ENCODE measurements around the gene LITAF. TPM values are rescaled to one million over a fixed set of nuclear protein-coding genes. Genes with fewer than 3 reads are reported as not detected.

LITAF gene
- polyA plus RNA-seq, 1 donor (not counting 4 experiments of a cell fraction or from before 2014, with no cell fraction given), result 85.4 TPM

DNA sequence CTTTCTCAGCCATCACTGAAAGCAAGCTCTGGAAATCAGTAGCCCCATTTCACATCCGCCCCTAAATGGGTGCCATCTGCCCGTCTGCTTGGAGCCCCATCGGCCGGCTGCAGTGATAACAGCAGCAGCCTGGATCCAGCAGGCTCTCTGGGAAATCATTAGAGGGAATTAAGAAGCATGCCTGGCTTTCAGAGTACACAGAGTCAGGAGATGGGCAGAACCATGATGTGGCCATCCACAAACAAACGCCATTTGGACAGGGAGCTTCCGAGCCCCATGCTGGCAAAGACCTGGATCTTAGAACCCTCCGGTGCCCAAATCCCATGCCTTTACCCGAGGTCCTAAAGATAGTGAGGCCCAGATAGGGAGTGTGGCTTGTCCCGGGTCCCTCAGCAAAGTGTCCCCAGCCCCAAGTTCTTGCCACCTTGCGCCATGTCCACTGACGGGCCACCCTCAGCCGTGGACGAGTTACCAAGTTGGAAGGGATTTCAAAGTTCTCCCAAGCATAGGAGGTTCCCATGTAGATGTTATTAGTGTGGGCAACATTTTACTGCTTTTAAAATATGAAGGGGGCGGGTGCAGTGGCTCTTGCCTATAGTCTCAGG is 1.0 kb upstream of the LITAF start:
- Histone ChIP-seq H3K4me2 (ENCODE audit: control insufficient read depth, extremely low read depth, insufficient read depth, low read depth, low read length) (peak overlapping the region; percentile 74), H2AFZ (ENCODE audit: control insufficient read depth, low read length) (peak overlapping the region; percentile 76), H3K4me3 (ENCODE audit: control insufficient read depth in 2 of 3, extremely low read depth in 1 of 3, insufficient read depth in 2 of 3, low read depth in 1 of 3, low read length in 3 of 3) (peak overlapping the region; percentile 64 to 90 (median 78)), H3K27ac (ENCODE audit: control insufficient read depth, insufficient read depth, low read length) (peak overlapping the region; percentile 60), H3K9me3 (ENCODE audit: control insufficient read depth, low read depth, low read length) (no peaks in the 10 kb centered on the region), H3K4me1 (ENCODE audit: control insufficient read depth, extremely low read depth, insufficient read depth, low read length) (peaks cover 28% of the 10 kb centered on the region), H3K27me3 (ENCODE audit: control insufficient read depth, extremely low read depth, insufficient read depth, low read length) (no peaks in the 10 kb centered on the region), H3K79me2 (ENCODE audit: control insufficient read depth, insufficient read depth, low read length) (peaks cover 44% of the 10 kb centered on the region), H3K9me1 (ENCODE audit: control insufficient read depth, extremely low read depth, insufficient read depth, low read length) (peaks cover 2% of the 10 kb centered on the region), H4K20me1 (ENCODE audit: control insufficient read depth, extremely low read depth, insufficient read depth, low read length) (peaks cover 5% of the 10 kb centered on the region), H3K9ac (ENCODE audit: control insufficient read depth, extremely low read depth, insufficient read depth, low read length) (peak overlapping the region; percentile 86), H3K36me3 (ENCODE audit: control insufficient read depth in 2 of 2, extremely low read depth in 1 of 2, insufficient read depth in 2 of 2, low read length in 2 of 2) (no peaks in the 10 kb centered on the region)
- no peak for TF ChIP-seq EZH2 (IDR thresholded peaks at IDR 0.05; ENCODE audit: low read length)
- TF ChIP-seq, protein P1, sequence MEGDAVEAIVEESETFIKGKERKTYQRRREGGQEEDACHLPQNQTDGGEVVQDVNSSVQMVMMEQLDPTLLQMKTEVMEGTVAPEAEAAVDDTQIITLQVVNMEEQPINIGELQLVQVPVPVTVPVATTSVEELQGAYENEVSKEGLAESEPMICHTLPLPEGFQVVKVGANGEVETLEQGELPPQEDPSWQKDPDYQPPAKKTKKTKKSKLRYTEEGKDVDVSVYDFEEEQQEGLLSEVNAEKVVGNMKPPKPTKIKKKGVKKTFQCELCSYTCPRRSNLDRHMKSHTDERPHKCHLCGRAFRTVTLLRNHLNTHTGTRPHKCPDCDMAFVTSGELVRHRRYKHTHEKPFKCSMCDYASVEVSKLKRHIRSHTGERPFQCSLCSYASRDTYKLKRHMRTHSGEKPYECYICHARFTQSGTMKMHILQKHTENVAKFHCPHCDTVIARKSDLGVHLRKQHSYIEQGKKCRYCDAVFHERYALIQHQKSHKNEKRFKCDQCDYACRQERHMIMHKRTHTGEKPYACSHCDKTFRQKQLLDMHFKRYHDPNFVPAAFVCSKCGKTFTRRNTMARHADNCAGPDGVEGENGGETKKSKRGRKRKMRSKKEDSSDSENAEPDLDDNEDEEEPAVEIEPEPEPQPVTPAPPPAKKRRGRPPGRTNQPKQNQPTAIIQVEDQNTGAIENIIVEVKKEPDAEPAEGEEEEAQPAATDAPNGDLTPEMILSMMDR (optimal IDR thresholded peaks at IDR 0.05 in 1 of 3, IDR thresholded peaks at IDR 0.05 in 1 of 3, conservative IDR thresholded peaks at IDR 0.05 in 1 of 3; ENCODE audit: extremely low read depth in 1 of 3, insufficient read depth in 2 of 3, low read length in 3 of 3), result no peak
- FAIRE-seq, result no peak
- dilution Hi-C loops (cut with MboI; ENCODE audit: extremely low pct_ligation_motif_present, low sequenced_read_pairs), result no loop called here
- no peak for DNase-seq (ENCODE audit: low read depth, low spot score)

DNA sequence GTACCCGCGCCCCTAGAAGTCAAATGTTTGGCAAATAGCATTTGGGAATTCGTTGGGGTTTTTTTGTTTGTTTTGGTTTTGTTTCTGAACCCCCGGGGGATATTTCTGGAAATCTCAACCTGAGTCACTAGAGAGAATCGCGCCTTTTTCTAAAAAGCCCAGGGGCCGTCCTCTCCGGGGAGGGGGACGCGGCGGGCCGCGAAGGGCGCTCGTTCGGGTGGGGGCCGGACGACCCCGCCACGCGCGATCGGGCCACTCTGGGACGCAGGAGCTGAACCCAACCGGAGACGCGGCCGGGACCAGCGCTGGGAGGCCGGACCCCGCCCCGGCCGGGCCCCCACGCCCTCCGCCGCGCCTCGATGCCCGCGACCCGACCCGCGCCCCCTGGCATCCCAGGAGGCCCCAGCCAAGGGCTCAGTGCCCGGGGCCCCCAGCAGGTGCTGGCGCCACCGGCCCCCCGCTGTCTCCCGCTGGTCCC is 302 bp downstream of the LITAF start:
- Histone ChIP-seq H3K9me3 (ENCODE audit: control insufficient read depth, low read depth, low read length) (no peaks in the 10 kb centered on the region), H4K20me1 (ENCODE audit: control insufficient read depth, extremely low read depth, insufficient read depth, low read length) (peaks cover 5% of the 10 kb centered on the region), H3K27ac (ENCODE audit: control insufficient read depth, insufficient read depth, low read length) (peak overlapping the region; percentile 60), H3K9ac (ENCODE audit: control insufficient read depth, extremely low read depth, insufficient read depth, low read length) (peak overlapping the region; percentile 86), H3K79me2 (ENCODE audit: control insufficient read depth, insufficient read depth, low read length) (peaks cover 57% of the 10 kb centered on the region), H3K9me1 (ENCODE audit: control insufficient read depth, extremely low read depth, insufficient read depth, low read length) (peaks cover 2% of the 10 kb centered on the region), H3K4me3 (ENCODE audit: control insufficient read depth in 2 of 3, extremely low read depth in 1 of 3, insufficient read depth in 2 of 3, low read depth in 1 of 3, low read length in 3 of 3) (peak overlapping the region; percentile 78 to 90 (median 79)), H3K36me3 (ENCODE audit: control insufficient read depth in 2 of 2, extremely low read depth in 1 of 2, insufficient read depth in 2 of 2, low read length in 2 of 2) (peaks cover 0 to 2% of the 10 kb centered on the region in 2 experiments), H3K4me2 (ENCODE audit: control insufficient read depth, extremely low read depth, insufficient read depth, low read depth, low read length) (peak overlapping the region; percentile 89), H3K27me3 (ENCODE audit: control insufficient read depth, extremely low read depth, insufficient read depth, low read length) (no peaks in the 10 kb centered on the region), H2AFZ (ENCODE audit: control insufficient read depth, low read length) (no peak overlapping the region), H3K4me1 (ENCODE audit: control insufficient read depth, extremely low read depth, insufficient read depth, low read length) (peaks cover 28% of the 10 kb centered on the region)
- dilution Hi-C loops (cut with MboI; ENCODE audit: extremely low pct_ligation_motif_present, low sequenced_read_pairs), result no loop called here
- TF ChIP-seq, protein P1 (optimal IDR thresholded peaks at IDR 0.05 in 1 of 3, IDR thresholded peaks at IDR 0.05 in 1 of 3, conservative IDR thresholded peaks at IDR 0.05 in 1 of 3; ENCODE audit: extremely low read depth in 1 of 3, insufficient read depth in 2 of 3, low read length in 3 of 3), result no peak
- TF ChIP-seq EZH2 (IDR thresholded peaks at IDR 0.05; ENCODE audit: low read length), result no peak
- DNase-seq (ENCODE audit: low read depth, low spot score) (no peak), FAIRE-seq (no peak)

Measured in keratinocyte (primary cell).